A549 (cell line): ENCODE measurements around the gene SH3PXD2B. TPM values are rescaled to one million over a fixed set of nuclear protein-coding genes. Genes with fewer than 3 reads are reported as not detected.

Experiments used
- ATAC-seq, 2 experiments: fragments of 200-7000 bp in 1 of 2; fragments of >200 bp in 1 of 2; cut with Nextera tagmentation in 1 of 2; cut with Tn5 transposase in 1 of 2; 3 replicates each; pipeline versions ENCODE4 v1.8.0 to v1.9.1; 2018 to 2020; ENCODE audit warnings: mild to moderate bottlenecking in 1 of 2, moderate library complexity in 1 of 2
- CTCF ChIA-PET: fragments of 300-600 bp; sonication (Branson Sonifier 250); formaldehyde crosslinking; extraction: SDS; loops from one replicate; lab custom pipeline; 2021; ENCODE audit warnings: antibody characterized with exemption, inconsistent platforms; lab: Yijun Ruan, JAX
- POLR2A ChIA-PET: fragments of 350-600 bp; formaldehyde crosslinking; extraction: SDS; loops from one replicate; lab custom pipeline; 2021; ENCODE audit warnings: antibody characterized with exemption, inconsistent platforms; lab: Yijun Ruan, JAX
- DNase-seq, 2 experiments: peaks; one replicate each; pipeline versions ENCODE4 v3.0.0 to v3.0.0-alpha.2; 2011 to 2016; ENCODE audit warnings: low read depth in 1 of 2, low spot score in 1 of 2
- FAIRE-seq: peaks from 2 replicates; lab custom pipeline; 2011; peaks lifted over from hg19 to GRCh38; lab: Jason Lieb, UNC
- H3K27ac ChIP-seq, 2 experiments: fragments of >200 bp; sonication (Bioruptor Twin); formaldehyde crosslinking; 3 replicates each; pipeline ENCODE4 v1.5.1; 2016 to 2017
- H3K4me1 ChIP-seq: fragments of >200 bp; sonication (Bioruptor Twin); formaldehyde crosslinking; 3 replicates; pipeline ENCODE4 v1.6.1; 2016
- H3K4me2 ChIP-seq: fragments of >200 bp; sonication (Bioruptor Twin); formaldehyde crosslinking; 3 replicates; pipeline ENCODE4 v1.6.1; 2016
- H3K4me3 ChIP-seq: fragments of >200 bp; sonication (Bioruptor Twin); formaldehyde crosslinking; 3 replicates; pipeline ENCODE4 v1.5.1; 2016
- H3K9me3 ChIP-seq: fragments of >200 bp; sonication (Bioruptor Twin); formaldehyde crosslinking; 3 replicates; pipeline ENCODE4 v1.6.1; 2016
- BHLHE40 ChIP-seq: IDR thresholded peaks from 2 replicates; pipeline ENCODE4 v1.6.1; 2012; ENCODE audit warnings: low read depth, low read length, inconsistent platforms
- CHD4 ChIP-seq: fragments of 200-600 bp; sonication (generic); IDR thresholded peaks from 2 replicates; pipeline ENCODE4 v1.6.1; 2016; ENCODE audit warnings: antibody characterized with exemption, mild to moderate bottlenecking, borderline replicate concordance
- CTCF ChIP-seq: fragments of >200 bp; sonication (Bioruptor Twin); formaldehyde crosslinking; IDR thresholded peaks from 3 replicates; pipeline ENCODE4 v1.5.1; 2016
- EHMT2 ChIP-seq: fragments of 200-600 bp; sonication (generic); IDR thresholded peaks from 2 replicates; pipeline ENCODE4 v1.6.1; 2016; ENCODE audit warnings: antibody characterized with exemption, low read depth, mild to moderate bottlenecking, moderate library complexity
- ELK1 ChIP-seq: fragments of 150-350 bp; IDR thresholded peaks from 2 replicates; pipeline ENCODE4 v1.6.1; 2014; ENCODE audit warnings: low read depth, mild to moderate bottlenecking, low read length
- EP300 ChIP-seq, 2 experiments: fragments of >200 bp; sonication (Bioruptor Twin); formaldehyde crosslinking; IDR thresholded peaks; 2 replicates in 1 of 2; 3 replicates in 1 of 2; pipeline ENCODE4 v1.6.1; 2016 to 2017
- FOSB ChIP-seq: fragments of 250-450 bp; sonication (Bioruptor Pico); IDR thresholded peaks from 2 replicates; pipeline ENCODE4 v1.5.0; 2020; ENCODE audit warnings: mild to moderate bottlenecking, moderate library complexity
- FOSL2 ChIP-seq, 2 experiments: fragments of 450-650 bp in 1 of 2; fragments of >200 bp in 1 of 2; sonication (Bioruptor Twin) in 1 of 2; formaldehyde crosslinking; IDR thresholded peaks; 2 replicates each; pipeline versions ENCODE4 v1.5.0 to v1.6.1; 2016 to 2020; ENCODE audit warnings: mild to moderate bottlenecking in 1 of 2, moderate library complexity in 1 of 2
- GATA3 ChIP-seq: IDR thresholded peaks from 2 replicates; pipeline ENCODE4 v1.6.1; 2012; ENCODE audit warnings: borderline replicate concordance
- HDAC2 ChIP-seq: fragments of 200-600 bp; sonication (generic); IDR thresholded peaks from 2 replicates; pipeline ENCODE4 v1.6.1; 2016
- HES2 ChIP-seq: fragments of >200 bp; sonication (Bioruptor Twin); formaldehyde crosslinking; IDR thresholded peaks from 2 replicates; pipeline ENCODE4 v1.6.1; 2016
- HOXA7 ChIP-seq: fragments of 250-450 bp; sonication (Bioruptor Pico); IDR thresholded peaks from 2 replicates; pipeline ENCODE4 v1.5.0; 2020; ENCODE audit warnings: mild to moderate bottlenecking, moderate library complexity
- KDM1A ChIP-seq: fragments of 200-600 bp; sonication (generic); IDR thresholded peaks from 2 replicates; pipeline ENCODE4 v1.6.1; 2016; ENCODE audit warnings: low read depth, mild to moderate bottlenecking
- KDM5A ChIP-seq: fragments of 200-600 bp; sonication (generic); IDR thresholded peaks from 2 replicates; pipeline ENCODE4 v1.6.1; 2016; ENCODE audit warnings: antibody characterized with exemption, mild to moderate bottlenecking
- MAZ ChIP-seq: fragments of 150-350 bp; IDR thresholded peaks from 2 replicates; pipeline ENCODE4 v1.6.1; 2014; ENCODE audit warnings: antibody characterized with exemption, low read depth, low read length, borderline replicate concordance
- NFE2L2 ChIP-seq: fragments of 150-350 bp; conservative IDR thresholded peaks from 2 replicates; pipeline ENCODE4 v1.6.1; 2014; ENCODE audit warnings: low read length
- NR3C1 ChIP-seq: fragments of >200 bp; sonication (Bioruptor Twin); formaldehyde crosslinking; IDR thresholded peaks from 3 replicates; pipeline ENCODE4 v1.6.1; 2017
- PBX3 ChIP-seq: IDR thresholded peaks from 2 replicates; pipeline ENCODE4 v1.6.1; 2012
- POLR2A ChIP-seq: IDR thresholded peaks from 2 replicates; pipeline ENCODE4 v1.6.1; 2012; ENCODE audit warnings: mild to moderate bottlenecking, low read length
- POLR2AphosphoS2 ChIP-seq: conservative IDR thresholded peaks from 2 replicates; pipeline ENCODE4 v1.6.1; 2012; ENCODE audit warnings: low read length, improper control_type of control experiment, inconsistent platforms
- SMC3 ChIP-seq: fragments of >200 bp; sonication (Bioruptor Twin); formaldehyde crosslinking; IDR thresholded peaks from 3 replicates; pipeline ENCODE4 v1.6.1; 2018; ENCODE audit warnings: inconsistent platforms
- SREBF2 ChIP-seq: fragments of 450-650 bp; IDR thresholded peaks from 2 replicates; pipeline ENCODE4 v1.6.1; 2014; ENCODE audit warnings: mild to moderate bottlenecking, moderate library complexity
- TFCP2L1 ChIP-seq: fragments of 250-450 bp; sonication (Bioruptor Pico); IDR thresholded peaks from 2 replicates; pipeline ENCODE4 v1.5.0; 2021; ENCODE audit warnings: mild to moderate bottlenecking
- ZC3H11A ChIP-seq: fragments of 450-650 bp; IDR thresholded peaks from 2 replicates; pipeline ENCODE4 v1.6.1; 2014; ENCODE audit warnings: antibody characterized with exemption, mild to moderate bottlenecking
- ZFP36 ChIP-seq: fragments of 450-650 bp; IDR thresholded peaks from 2 replicates; pipeline ENCODE4 v1.6.1; 2014; ENCODE audit warnings: borderline replicate concordance; ENCODE audit not compliant: partially characterized antibody
- ZNF302 ChIP-seq: fragments of 250-450 bp; sonication (Bioruptor Pico); IDR thresholded peaks from 2 replicates; pipeline ENCODE4 v1.9.0; 2021; ENCODE audit warnings: inconsistent platforms, mild to moderate bottlenecking, moderate library complexity
- WGBS: methylation state at CpG from one replicate; pipeline ENCODE4 v1.1.6; 2017; ENCODE audit errors: missing lambda C conversion rate; 5-methylcytosine and 5-hydroxymethylcytosine counted together
- polyA plus RNA-seq, 4 experiments: library from polyadenylated mRNA; depleted of rRNA in 3 of 4; stranded (reverse); fragments of >200 nt; fragmentation: RNase III in 1 of 4; extraction: RNeasy Plus Mini Kit Qiagen cat#74134 plus additional on column Dnase treatment in 1 of 4; gene quantifications; 2 replicates in 3 of 4; 3 replicates in 1 of 4; pipeline ENCODE4 v1.2.3, GENCODE V29; 2011 to 2017

Gene SH3PXD2B
- polyA plus RNA-seq, 2 of the 4 experiments (the other 2 are of a cell fraction) = 15.1 to 15.5 TPM

GRCh38 chr5:172311026-172311425 is 143.3 kb downstream of the SH3PXD2B start:
- FAIRE-seq = no peak
- CTCF ChIA-PET = interaction anchor here (0.6 to 0.9 kb wide), 2 partner anchors 15 to 50 kb away, joined by 3 read pairs; no protein-coding TSS in a partner anchor

GRCh38 chr5:172305380-172305779 is 148.9 kb downstream of the SH3PXD2B start:
- WGBS = 47% methylated on average over 2 of the region's 2 CpGs
- ChIA-PET POLR2A (no interaction called here), CTCF (interaction anchor here (0.9 to 4.3 kb wide), 2 partner anchors 12 to 13 kb away, joined by 5 to 32 read pairs; no protein-coding TSS in a partner anchor)
- no peak for FAIRE-seq
- no peak for DNase-seq
- Histone ChIP-seq H3K4me3 (no peak overlapping the region), H3K27ac (no peak overlapping the region), H3K4me1 (no peaks in the 10 kb centered on the region), H3K4me2 (no peak overlapping the region), H3K9me3 (peaks cover 11% of the 10 kb centered on the region; the same call in 2 of the 3 replicates)
- ATAC-seq = no peak
- no peak for TF ChIP-seq ELK1
- TF ChIP-seq PBX3 = no peak
- no peak for TF ChIP-seq HDAC2
- TF ChIP-seq FOSL2 (IDR thresholded peaks at IDR 0.05) = no peak
- TF ChIP-seq FOSL2 (CRISPR knock-in tag; IDR thresholded peaks at IDR 0.05) = no peak
- TF ChIP-seq FOSB (CRISPR knock-in tag) = no peak
- no peak for TF ChIP-seq EP300 (IDR thresholded peaks at IDR 0.05)
- TF ChIP-seq GATA3 = no peak
- no peak for TF ChIP-seq KDM1A
- TF ChIP-seq NR3C1 = no peak
- no peak for TF ChIP-seq HES2
- no peak for TF ChIP-seq MAZ
- no peak for TF ChIP-seq SMC3
- no peak for TF ChIP-seq BHLHE40
- TF ChIP-seq KDM5A = no peak
- no peak for TF ChIP-seq SREBF2
- no peak for TF ChIP-seq NFE2L2
- no peak for TF ChIP-seq HOXA7 (CRISPR knock-in tag)

More at GRCh38 chr5:172311026-172311425, 143.3 kb downstream of the SH3PXD2B start:
- WGBS = 70% methylated on average over 7 of the region's 7 CpGs
- H3K4me3 ChIP-seq = no peak overlapping the region
- no peak overlapping the region for H3K27ac ChIP-seq
- peaks cover 13% of the 10 kb centered on the region; the same call in 2 of the 3 replicates for H3K4me1 ChIP-seq
- no peaks in the 10 kb centered on the region; the same call in 2 of the 3 replicates for H3K9me3 ChIP-seq
- TF ChIP-seq CHD4 (no peak), ZC3H11A (no peak), ZNF302 (no peak), CTCF (no peak), FOSL2 (IDR thresholded peaks at IDR 0.05) (no peak), FOSL2 (CRISPR knock-in tag; IDR thresholded peaks at IDR 0.05) (no peak), KDM1A (no peak), FOSB (CRISPR knock-in tag) (no peak), BHLHE40 (no peak), EHMT2 (no peak), POLR2A (no peak), SREBF2 (no peak), ZFP36 (no peak), PBX3 (no peak), TFCP2L1 (CRISPR knock-in tag) (no peak), POLR2AphosphoS2 (no peak)
- ATAC-seq (no peak), DNase-seq (no peak)
- no peak overlapping the region for H3K4me2 ChIP-seq
- POLR2A ChIA-PET = no interaction called here
